Cardiac fibroblast (primary cell): Measurements from ENCODE around the gene LY6G5B.
A peak's percentile ranks its signal among the peaks of the same experiment; 100 is the strongest.

Experiments used
- DNase-seq, 2 donors: peaks; one replicate each; pipeline versions ENCODE4 v3.0.0 to v3.0.0-alpha.2; 2010; ENCODE audit warnings: low read depth in 2 of 2
- H3K4me3 ChIP-seq, 2 donors: replicated peaks in 1 of 2; 1 replicate in 1 of 2; 2 replicates in 1 of 2; pipeline ENCODE4 v1.5.1; 2011; ENCODE audit warnings: low read depth in 2 of 2, low read length in 2 of 2, mild to moderate bottlenecking in 2 of 2, moderate library complexity in 1 of 2
- CTCF ChIP-seq: IDR thresholded peaks from one replicate; pipeline ENCODE4 v1.5.1; 2011; ENCODE audit warnings: low read depth, mild to moderate bottlenecking, low read length, inconsistent platforms

The LY6G5B gene

GRCh38 chr6:31669676-31670075, at the start of gene LY6G5B:
TSS of gene LY6G5B (plus strand) at chr6:31669976. CDS start at chr6:31670951, 975 bp downstream.
- no peak within 1 kb of the TSS for H3K4me3 ChIP-seq
- no peak for TF ChIP-seq CTCF
- DNase-seq = no peak

- no peak for DNase-seq
- H3K4me3 ChIP-seq = peak within 1 kb of the TSS; percentile 90 to 92
- no peak for TF ChIP-seq CTCF
These were observed 49.0 kb upstream of the LY6G5B start, which contains the start of gene PRRC2A for GRCh38 chr6:31620586-31621319. TSS of gene PRRC2A (plus strand) at chr6:31620715. CDS start at chr6:31622790, 2,075 bp downstream.

- DNase-seq = no peak
- TF ChIP-seq CTCF = no peak
- peak overlapping the region; percentile 90 to 92 for H3K4me3 ChIP-seq
These were observed 48.3 kb upstream of the LY6G5B start for GRCh38 chr6:31621320-31621939.

- peak overlapping the region; percentile 90 to 92 for H3K4me3 ChIP-seq
- no peak for DNase-seq
- no peak for TF ChIP-seq CTCF
These were observed 47.8 kb upstream of the LY6G5B start for GRCh38 chr6:31621991-31622390.

- DNase-seq = no peak
- peak overlapping the region in 1 of 2 donors; percentile 92 for H3K4me3 ChIP-seq
- no peak for TF ChIP-seq CTCF
These were observed 47.1 kb upstream of the LY6G5B start for GRCh38 chr6:31622684-31623091.

- no peak overlapping the region for H3K4me3 ChIP-seq
- no peak for TF ChIP-seq CTCF
- no peak for DNase-seq
These were observed 45.7 kb upstream of the LY6G5B start for GRCh38 chr6:31624070-31624469.
